GM18870 (cell line): Measurements from ENCODE around the gene SDK1.

Source experiments
- ATAC-seq: cut with Tn5 transposase; IDR thresholded peaks from one replicate; pipeline ENCODE4 v1.9.1; 2021; ENCODE audit warnings: moderate library complexity; ENCODE audit not compliant: unreplicated experiment

Gene SDK1

GRCh38 chr7:3336042-3336665, 35.1 kb downstream of the SDK1 start:
- ATAC-seq = no peak

DNA sequence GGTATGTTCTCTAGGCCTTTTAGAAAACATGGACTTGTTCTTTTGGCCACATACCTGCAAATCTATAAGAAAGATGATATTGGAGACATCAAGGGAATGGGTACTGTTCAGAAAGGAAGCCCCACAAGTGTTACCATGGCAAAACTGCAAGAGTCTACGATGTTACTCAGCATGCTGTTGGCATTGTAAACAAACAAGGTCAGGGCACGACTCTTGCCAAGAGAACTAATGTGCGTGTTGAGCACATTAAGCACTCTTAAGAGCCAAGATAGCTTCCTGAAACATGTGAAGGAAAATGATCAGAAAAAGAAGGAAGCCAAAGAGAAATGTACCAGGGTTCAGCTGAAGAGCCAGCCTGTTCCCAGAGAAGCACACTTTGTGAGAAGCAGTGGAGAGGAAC, 37.1 kb downstream of the SDK1 start:
- no peak for ATAC-seq

GRCh38 chr7:3345699-3346481, 44.8 kb downstream of the SDK1 start:
- ATAC-seq = no peak

- ATAC-seq = no peak
Observed at GRCh38 chr7:3349126-3349525, 48.1 kb downstream of the SDK1 start.

DNA sequence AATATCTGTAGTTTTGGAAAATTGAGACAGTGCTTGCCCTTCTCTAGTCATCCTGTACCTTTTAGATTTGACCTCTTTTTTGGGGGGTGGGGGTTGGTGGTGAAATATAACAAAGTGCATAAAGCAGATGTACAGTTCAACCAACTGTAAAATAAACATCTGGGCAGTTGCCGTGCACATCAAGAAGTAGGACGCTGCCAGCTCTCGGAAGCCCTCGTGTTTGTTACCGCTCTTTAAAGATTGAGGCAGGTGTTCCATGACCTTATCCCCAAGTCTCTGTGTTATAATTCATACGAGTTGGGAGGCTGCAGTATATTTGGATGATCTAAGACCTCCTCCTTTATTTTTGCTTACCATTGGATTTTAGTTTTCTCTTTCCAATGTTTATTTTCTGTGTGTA, 55.1 kb downstream of the SDK1 start:
- no peak for ATAC-seq

DNA sequence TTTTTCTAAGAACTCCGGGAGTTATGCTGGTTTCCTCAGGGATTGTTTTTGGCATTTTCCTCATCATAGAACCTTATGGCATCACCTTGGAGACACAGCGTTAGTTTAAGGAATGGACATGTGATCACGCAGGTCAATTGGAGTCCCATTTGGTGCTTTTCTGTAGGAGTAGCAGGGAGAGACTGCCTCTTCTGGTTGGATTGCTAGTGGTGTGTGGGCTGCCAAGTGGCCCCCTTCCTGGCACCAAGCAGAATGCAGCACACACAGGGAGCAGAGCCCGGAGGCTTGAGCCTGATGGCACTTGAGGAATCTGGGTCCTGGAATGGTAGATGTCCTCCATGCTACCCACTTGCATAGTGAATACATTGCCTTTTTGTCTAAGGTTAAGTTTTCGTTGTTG, 57.9 kb downstream of the SDK1 start:
- ATAC-seq = no peak

DNA sequence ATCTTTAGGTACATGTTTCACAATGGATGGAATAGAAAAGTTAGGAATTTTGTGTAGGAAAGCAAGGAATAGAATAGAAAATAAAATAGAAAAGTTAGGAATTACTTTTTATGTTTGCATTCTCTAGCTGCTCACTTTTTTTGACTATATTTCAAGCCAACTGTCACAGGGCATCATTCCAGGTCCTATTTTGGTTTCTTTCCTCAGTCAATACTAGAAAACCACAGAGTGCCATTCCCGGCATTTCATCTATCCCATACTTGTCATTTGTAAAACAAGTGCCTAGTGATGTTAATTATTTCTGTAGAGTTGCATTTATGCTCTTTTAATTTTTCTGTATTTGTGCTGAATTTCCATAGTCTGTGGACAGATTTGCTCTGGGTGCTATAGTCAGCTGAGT, 66.2 kb downstream of the SDK1 start:
- ATAC-seq = no peak

DNA sequence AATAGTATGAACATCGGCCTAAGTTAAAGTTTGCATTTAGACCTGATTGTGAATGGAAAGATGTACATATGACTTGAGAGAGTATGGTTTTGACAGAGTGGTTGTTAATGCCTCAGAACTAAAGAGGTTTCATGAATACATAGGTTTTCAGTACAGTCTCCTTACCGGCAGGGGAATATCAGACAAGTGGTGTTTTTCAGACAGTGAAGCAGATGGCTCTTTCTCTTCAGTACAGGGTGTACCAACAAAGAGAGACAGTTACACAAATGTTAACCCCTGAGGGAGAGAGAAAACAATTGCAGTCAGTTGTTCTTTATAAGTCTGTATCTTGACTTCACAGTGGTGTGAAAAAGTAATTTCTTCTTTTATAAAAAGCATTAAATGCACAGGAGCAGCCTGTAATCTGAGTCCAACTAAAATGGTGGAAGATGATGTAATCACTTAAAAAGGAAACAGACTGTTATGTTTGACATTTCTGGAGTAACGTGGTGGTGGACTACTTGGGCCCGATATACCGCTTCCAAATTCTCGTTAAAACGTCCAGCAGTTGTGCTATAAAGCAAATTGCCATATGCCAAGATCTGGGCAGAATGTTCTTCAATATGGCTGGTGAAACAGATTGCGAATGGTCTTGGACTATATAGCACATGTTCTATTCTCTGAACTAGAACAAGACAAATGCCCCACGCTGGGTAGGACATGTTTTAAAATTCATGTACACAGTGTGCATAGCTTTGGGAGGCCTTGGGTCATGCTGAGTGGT, 69.2 kb downstream of the SDK1 start:
- ATAC-seq = no peak

GRCh38 chr7:3370921-3371320, 69.9 kb downstream of the SDK1 start:
- no peak for ATAC-seq

DNA sequence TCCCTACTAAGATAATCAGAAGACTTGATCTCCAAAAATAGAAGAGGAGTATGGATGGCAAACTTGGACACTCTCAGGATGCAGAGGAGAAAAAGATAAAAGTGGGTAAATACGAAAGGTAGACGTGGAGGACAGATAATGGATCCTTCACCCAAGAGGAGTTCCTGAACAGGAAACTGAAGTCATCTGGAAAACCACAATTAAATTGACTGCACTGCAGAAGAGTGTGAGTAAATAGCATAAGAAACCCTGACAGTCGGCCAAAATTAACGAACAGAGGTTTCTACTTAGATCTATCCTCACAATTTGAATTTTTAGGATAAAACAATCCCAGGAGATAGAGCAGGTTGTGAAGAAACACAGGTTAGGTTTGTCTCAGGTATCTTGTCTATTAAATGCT, 70.5 kb downstream of the SDK1 start:
- ATAC-seq = no peak

DNA sequence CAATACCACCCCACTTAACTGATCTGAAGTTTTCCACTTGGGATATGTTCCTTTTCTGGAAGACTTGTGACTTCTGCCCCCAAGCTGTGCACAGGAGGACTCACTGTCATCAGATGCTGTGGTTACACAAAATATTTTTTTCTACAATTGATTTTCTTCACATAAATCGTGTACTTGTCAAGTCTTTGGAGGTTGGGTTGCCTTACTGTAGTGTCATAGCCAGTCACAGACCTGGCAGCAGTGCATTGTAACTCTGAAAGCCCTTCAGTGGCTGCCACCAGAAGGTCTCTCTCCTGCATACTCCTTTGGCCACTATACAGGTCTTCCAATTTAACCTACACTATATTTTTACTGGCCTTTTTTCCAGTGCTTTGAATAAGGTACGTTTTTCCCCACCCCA, 73.2 kb downstream of the SDK1 start:
- no peak for ATAC-seq

DNA sequence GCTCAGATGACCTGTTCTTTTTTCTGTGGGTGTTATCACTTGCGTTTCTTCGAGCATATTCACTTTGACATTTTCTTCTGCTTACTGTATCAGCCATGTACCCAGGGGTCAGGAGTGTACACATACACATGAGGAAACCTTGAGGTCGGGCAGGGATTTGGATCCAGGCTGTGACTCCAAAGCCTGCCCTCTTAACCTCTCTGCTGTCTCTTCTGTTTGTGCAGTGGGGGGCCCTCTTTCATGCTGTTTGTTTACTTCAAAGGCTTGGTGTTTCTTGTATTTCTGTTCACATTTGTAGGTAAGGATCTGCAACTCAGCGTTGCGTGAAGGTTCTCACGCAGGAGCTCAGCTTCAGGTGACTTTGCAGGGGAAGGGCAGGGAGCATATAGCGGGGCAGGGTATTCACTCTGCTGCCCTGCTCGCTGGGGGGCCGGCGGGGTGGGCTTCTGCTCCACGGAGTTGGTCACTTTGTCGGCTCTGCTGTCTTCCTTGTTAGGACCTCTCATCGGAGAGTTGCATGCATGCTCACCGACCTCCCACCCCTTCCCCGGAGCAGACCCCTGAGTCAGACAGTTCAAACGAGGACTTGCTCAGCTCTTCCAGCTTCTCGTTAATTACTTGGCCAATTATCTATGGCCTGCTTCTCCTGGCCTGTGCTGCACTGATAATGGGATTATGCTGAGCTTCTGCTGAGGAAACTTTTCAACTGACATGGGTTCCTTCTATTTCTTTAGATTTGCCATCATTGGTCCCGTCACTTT, 77.5 kb downstream of the SDK1 start:
- ATAC-seq = no peak

DNA sequence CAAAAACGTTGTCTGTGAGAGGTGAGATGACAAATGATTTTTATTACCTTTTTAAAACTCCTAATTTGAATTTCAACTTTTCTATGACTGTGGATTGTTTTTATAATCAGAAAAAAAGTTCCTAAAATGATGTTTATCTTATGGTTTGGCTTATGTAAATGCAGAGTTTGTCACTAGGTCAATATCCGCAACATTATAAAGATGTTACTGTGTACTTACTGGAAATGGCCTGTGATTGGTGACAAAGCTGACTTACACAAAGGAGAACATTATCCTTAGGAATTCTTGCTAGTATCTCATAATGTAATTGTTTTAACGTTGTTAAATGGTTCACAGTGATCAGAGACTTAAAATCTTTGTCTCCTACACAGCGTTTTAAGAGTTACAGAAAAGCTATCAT, 79.0 kb downstream of the SDK1 start:
- no peak for ATAC-seq

DNA sequence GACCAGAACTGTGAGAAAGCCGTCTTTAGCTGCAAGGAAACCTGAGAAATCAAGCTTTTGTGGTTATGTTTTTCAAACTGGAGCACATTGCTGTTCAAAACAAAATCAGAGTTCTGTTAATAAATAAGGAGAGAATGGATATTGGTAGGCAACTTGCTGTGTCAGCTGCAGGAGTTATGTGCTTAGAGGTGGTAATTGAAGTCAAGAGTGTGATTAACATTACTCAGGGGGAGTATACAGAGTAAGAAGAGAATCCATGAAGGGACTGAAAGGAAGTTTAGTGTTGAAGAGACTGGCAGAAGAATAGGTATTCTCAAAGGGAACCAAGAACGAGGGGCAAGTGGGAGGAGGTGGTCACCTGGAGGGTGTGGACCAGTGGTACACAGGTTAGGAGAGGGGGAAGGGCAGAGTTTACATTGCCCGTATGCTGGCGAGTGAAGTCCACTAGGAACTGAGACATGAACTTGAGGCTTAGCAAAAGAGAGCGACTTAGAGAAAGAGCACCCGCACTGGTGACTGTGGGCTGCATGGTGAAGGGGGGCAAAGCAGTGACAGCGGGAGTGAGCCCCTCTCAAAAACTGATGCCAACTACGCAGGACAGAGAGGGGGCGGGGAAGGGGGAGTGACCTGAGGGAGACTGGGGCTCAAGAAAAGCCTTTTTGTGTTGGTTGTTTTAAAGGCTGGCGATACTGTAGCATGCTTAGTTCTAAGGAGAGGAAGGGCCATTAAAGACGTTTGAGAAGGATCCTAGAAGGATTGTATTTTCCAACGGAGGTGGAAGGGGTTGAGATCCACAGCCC, 80.0 kb downstream of the SDK1 start:
- ATAC-seq = no peak

- no peak for ATAC-seq
Observed at GRCh38 chr7:3386423-3387190, 85.6 kb downstream of the SDK1 start.

DNA sequence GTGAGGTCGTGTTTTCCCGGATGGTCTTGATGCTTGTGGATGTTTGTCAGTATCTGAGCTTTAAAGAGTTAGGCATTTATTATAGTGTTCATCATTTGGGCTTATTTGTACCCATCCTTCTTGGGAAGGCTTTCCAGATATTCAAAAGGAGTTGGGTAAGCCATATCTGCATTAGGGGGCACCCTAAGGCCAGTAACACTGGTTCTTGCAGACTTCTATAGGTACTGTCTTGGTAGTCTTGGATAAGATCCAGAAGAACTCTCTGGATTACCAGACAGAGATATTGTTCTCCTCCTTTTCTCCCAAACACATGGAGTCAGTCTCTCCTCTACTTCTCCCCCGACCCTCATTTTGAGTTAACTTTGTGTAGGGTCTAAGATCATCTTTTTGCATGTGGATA, 92.8 kb downstream of the SDK1 start:
- no peak for ATAC-seq

DNA sequence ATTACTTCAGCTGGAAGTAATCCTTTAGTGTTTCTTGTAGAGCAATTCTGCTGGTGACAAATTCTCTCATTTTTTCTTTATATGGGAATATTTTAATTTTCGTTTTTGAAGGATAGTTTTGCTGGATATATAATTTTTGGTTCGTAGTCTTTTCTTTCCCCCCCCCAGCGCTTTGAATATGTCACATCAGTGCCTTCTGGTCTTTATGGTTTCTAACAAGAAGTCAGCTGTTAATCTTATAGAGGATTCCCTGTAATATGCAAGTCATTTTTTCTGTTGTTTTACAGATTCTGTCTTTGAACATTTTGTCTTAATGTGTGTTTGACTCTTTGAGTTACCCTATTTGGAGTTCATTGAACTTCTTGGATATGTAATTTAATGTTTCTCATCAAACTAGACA, 96.3 kb downstream of the SDK1 start:
- ATAC-seq = no peak

DNA sequence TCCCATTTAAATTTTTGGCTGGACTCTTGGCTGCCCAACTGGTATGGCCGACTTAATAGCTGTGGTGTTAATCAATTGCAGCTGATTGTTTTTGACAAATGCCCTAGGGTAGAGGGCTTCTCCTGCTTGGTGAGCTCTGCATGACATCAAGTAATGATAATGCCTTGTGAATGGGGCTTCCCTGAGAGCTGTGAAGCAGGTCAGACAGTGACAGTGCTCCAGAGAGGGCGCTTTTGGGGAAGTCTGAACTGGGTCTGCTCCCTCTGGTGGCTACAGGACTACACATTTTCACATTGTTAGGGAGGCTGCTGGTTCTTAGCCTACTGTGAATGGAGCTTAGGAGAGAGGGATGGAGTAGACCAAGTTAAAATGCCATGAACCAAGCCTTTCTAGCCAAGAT, 98.8 kb downstream of the SDK1 start:
- ATAC-seq = no peak

DNA sequence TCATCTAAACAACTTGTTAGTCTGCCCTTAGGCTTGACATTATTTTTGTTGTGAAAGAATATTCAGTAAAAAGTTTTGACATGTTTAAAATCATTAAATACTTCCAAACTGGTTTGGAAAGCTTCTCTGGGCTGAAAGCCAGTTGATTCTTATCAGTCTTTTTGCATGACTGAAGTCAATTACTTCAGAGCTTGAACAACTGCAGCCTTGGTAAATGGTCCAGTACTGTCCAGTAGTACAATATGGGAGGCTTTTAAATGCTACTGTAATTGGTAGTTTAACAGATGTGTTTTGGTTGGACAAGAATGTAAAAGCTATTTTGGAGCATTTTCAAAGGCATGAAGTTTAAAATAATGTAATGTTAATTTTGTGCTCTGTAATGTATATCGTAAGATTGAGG, 103.4 kb downstream of the SDK1 start:
- ATAC-seq = no peak
